Smooth muscle cell (in vitro differentiated cells): ENCODE results near the gene MAGOH. TPM values are rescaled to one million over a fixed set of nuclear protein-coding genes. Genes with fewer than 3 reads are reported as not detected.

Source experiments
- DNase-seq: peaks from one replicate; lab custom pipeline; 2025; ENCODE audit not compliant: unreplicated experiment; lab: John Stamatoyannopoulos, UW
- H2AFZ ChIP-seq: fragments of 200-600 bp; sonication (generic); 2 replicates; pipeline ENCODE4 v1.6.0; 2016; ENCODE audit warnings: antibody characterized with exemption, low read depth, mild to moderate bottlenecking
- H3F3A ChIP-seq: fragments of 200-600 bp; sonication (generic); 2 replicates; pipeline ENCODE4 v1.6.0; 2017; ENCODE audit warnings: antibody characterized with exemption, low read depth
- H3K27ac ChIP-seq: fragments of 200-600 bp; sonication (generic); 2 replicates; pipeline ENCODE4 v1.5.1; 2016; ENCODE audit warnings: low read depth, mild to moderate bottlenecking
- H3K27me3 ChIP-seq: fragments of 200-600 bp; sonication (generic); 2 replicates; pipeline ENCODE4 v1.6.1; 2016; ENCODE audit warnings: low read depth, mild to moderate bottlenecking
- H3K36me3 ChIP-seq: fragments of 200-600 bp; sonication (generic); 2 replicates; pipeline ENCODE4 v1.5.1; 2016; ENCODE audit warnings: low read depth
- H3K4me1 ChIP-seq: fragments of 200-600 bp; sonication (generic); 2 replicates; pipeline ENCODE4 v1.5.1; 2016; ENCODE audit warnings: low read depth
- H3K4me2 ChIP-seq: fragments of 200-600 bp; sonication (generic); 2 replicates; pipeline ENCODE4 v1.6.0; 2016; ENCODE audit warnings: mild to moderate bottlenecking
- H3K4me3 ChIP-seq: fragments of 200-600 bp; sonication (generic); 2 replicates; pipeline ENCODE4 v1.5.1; 2016; ENCODE audit warnings: mild to moderate bottlenecking
- H3K79me2 ChIP-seq: fragments of 200-600 bp; sonication (generic); 2 replicates; pipeline ENCODE4 v1.6.0; 2016; ENCODE audit warnings: low read depth, mild to moderate bottlenecking
- H3K9ac ChIP-seq: fragments of 200-600 bp; sonication (generic); 2 replicates; pipeline ENCODE4 v1.6.0; 2016; ENCODE audit warnings: low read depth
- H3K9me3 ChIP-seq: fragments of 200-600 bp; sonication (generic); replicated peaks from 2 replicates; pipeline ENCODE4 v1.5.1; 2016; ENCODE audit warnings: low read depth
- H4K20me1 ChIP-seq: fragments of 200-600 bp; sonication (generic); 2 replicates; pipeline ENCODE4 v1.6.0; 2016; ENCODE audit warnings: low read depth
- CTCF ChIP-seq: fragments of 200-600 bp; sonication (generic); IDR thresholded peaks from 2 replicates; pipeline ENCODE4 v1.5.1; 2017; ENCODE audit warnings: borderline replicate concordance, mild to moderate bottlenecking, antibody characterized with exemption; ENCODE audit not compliant: insufficient read depth, poor library complexity, severe bottlenecking
- whole genome bisulfite sequencing: methylation state at CpG from one replicate; pipeline ENCODE4 v1.1.7; 2016; ENCODE audit warnings: low lambda C conversion rate; 5-methylcytosine and 5-hydroxymethylcytosine counted together
- polyA plus RNA-seq: library from polyadenylated mRNA; unstranded; fragments of >200 nt; fragmentation: Nextera tagmentation; extraction: Ambion mirVana; gene quantifications from 2 replicates; pipeline ENCODE4 v1.2.1, GENCODE V29; 2016
- total RNA-seq: library from RNA; depleted of rRNA; stranded (reverse); fragments of >200 nt; gene quantifications from 2 replicates; pipeline ENCODE4 v1.2.3, GENCODE V29; 2014

The MAGOH gene
- total and polyA plus RNA-seq, 2 experiments from 2014 or later, result 28.5 to 37.3 TPM

GRCh38 chr1:53183095-53183990, 55.0 kb downstream of the MAGOH start:
- H3K9ac ChIP-seq, result no peak overlapping the region

DNA sequence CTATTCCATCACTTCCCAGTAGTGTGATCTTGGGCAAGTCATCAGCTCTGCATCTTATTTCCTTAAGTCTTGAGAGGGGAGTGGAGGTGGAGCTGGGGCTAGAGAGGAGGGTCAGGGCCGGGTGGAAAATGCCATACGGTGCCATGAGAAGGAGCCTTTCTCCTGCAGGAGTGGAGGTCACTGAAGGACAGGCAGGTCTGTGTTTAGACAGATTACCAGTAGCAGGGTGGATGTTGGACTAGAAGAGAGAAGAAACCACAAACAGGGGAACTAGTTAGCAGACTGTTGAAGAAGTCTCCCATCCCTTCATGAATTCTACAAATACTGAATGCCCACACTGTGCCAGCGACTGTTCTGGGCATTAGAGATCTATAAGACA, 55.6 kb downstream of the MAGOH start:
- Histone ChIP-seq H3K4me2 (peak overlapping the region; percentile 14), H3K27me3 (no peaks in the 10 kb centered on the region), H3K4me1 (peaks cover 3% of the 10 kb centered on the region), H3F3A (no peaks in the 10 kb centered on the region), H4K20me1 (no peaks in the 10 kb centered on the region), H3K79me2 (no peaks in the 10 kb centered on the region), H3K4me3 (no peak overlapping the region), H3K36me3 (no peaks in the 10 kb centered on the region), H2AFZ (no peak overlapping the region), H3K9me3 (no peaks in the 10 kb centered on the region), H3K9ac (no peak overlapping the region), H3K27ac (no peak overlapping the region)
- DNase-seq, result no peak
- WGBS, result 78% methylated on average over 3 of the region's 3 CpGs
- TF ChIP-seq CTCF, result no peak

More at GRCh38 chr1:53183095-53183990, 55.0 kb downstream of the MAGOH start:
- peak overlapping the region; percentile 5 for H3K27ac ChIP-seq
- H3F3A ChIP-seq, result no peaks in the 10 kb centered on the region
- no peaks in the 10 kb centered on the region for H3K36me3 ChIP-seq
- peak overlapping the region; percentile 14 for H3K4me2 ChIP-seq
- H3K79me2 ChIP-seq, result no peaks in the 10 kb centered on the region
- TF ChIP-seq CTCF, result no peak
- peak overlapping the region; percentile 30 for H2AFZ ChIP-seq
- H3K4me3 ChIP-seq, result no peak overlapping the region
- no peaks in the 10 kb centered on the region for H3K9me3 ChIP-seq
- 35% methylated on average over 6 of the region's 6 CpGs for WGBS
- no peaks in the 10 kb centered on the region for H3K27me3 ChIP-seq
- DNase-seq, result no peak
- peaks cover 3% of the 10 kb centered on the region for H3K4me1 ChIP-seq
- H4K20me1 ChIP-seq, result no peaks in the 10 kb centered on the region

DNA sequence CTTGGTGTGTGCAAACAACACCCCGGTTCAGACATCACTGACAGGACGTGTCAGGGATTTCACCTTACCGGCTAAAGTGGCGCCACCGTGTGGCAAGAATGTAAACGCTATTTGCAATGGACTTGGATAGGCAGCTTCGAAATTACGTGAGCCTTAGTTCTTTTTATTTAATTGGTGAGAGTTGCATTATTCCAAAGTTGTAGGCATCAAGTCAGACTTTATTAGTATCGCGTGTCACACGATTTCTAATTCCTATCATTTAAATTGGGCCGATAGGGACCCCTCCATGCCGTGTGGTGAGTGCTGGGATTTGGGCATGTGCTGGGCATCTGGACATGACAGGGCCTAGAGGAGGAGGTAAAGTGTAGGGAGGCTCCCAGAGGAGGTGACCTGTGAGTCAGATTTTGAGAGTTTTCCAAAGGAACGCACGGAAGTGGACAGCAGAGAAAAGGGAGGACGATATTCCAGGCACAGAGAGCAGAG, 56.2 kb downstream of the MAGOH start:
- no peak for DNase-seq
- no peak overlapping the region for H3K9ac ChIP-seq
- 28% methylated on average over 16 of the region's 16 CpGs for WGBS
- no peak overlapping the region for H2AFZ ChIP-seq
- H3K4me2 ChIP-seq, result no peak overlapping the region
- no peaks in the 10 kb centered on the region for H3K27me3 ChIP-seq
- peak; percentile 87 for TF ChIP-seq CTCF
- no peaks in the 10 kb centered on the region for H3K9me3 ChIP-seq
- no peaks in the 10 kb centered on the region for H3F3A ChIP-seq
- H3K27ac ChIP-seq, result no peak overlapping the region
- H3K4me1 ChIP-seq, result peaks cover 3% of the 10 kb centered on the region
- H3K79me2 ChIP-seq, result no peaks in the 10 kb centered on the region
- no peak overlapping the region for H3K4me3 ChIP-seq
- no peaks in the 10 kb centered on the region for H3K36me3 ChIP-seq
- no peaks in the 10 kb centered on the region for H4K20me1 ChIP-seq
